ENCODE data around the gene PRSS27. TPM values are rescaled to one million over a fixed set of nuclear protein-coding genes. Genes with fewer than 3 reads are reported as not detected.

PRSS27 gene
- total RNA-seq = 0.57 and 0.74 TPM in 2 replicates

GRCh38 chr16:2720064-2720457 is at the start of gene PRSS27:
PRSS27 (minus strand) TSS chr16:2720224; CDS start chr16:2720160, 64 bp downstream.

GRCh38 chr16:2752035-2752849 is 32.2 kb upstream of the PRSS27 start, which contains the start of gene SRRM2:
SRRM2 (plus strand) TSS chr16:2752638; CDS start chr16:2756365, 3,727 bp downstream.

DNA sequence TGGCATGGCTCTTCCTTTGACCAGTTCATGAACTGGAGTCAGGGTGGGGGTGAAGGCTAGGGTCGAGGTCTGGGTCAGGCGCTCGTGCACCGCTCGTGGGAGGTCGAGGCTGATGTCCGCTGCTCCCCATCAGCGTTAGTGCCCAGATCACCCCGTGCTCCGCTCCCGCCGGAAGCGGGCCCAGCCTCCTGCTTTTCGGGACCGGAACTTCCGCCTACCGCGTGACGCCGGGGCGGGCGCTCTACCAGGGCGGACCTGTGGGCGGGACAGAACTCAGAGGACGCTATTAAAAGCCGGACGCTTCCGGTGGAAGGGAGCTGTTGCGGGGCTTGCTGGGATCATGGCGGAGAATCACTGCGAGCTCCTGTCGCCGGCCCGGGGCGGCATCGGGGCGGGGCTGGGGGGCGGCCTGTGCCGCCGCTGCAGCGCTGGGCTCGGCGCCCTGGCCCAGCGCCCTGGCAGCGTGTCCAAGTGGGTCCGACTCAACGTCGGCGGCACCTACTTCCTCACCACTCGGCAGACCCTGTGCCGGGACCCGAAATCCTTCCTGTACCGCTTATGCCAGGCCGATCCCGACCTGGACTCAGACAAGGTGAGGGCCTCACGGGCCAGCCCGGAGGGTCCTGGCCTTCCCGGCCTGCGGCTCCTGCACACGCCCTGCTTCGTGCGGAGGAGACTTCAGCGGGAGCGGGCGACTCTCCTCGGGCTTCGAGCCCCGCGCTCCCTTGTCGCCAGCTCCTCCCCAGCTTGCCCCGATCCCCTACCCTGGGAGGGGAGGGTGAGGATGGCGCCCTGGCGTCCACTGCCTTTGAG is 37.6 kb downstream of the PRSS27 start, which contains the start of gene KCTD5:
Gene KCTD5, plus strand, starts transcription at position 315 of the 813 bp plus-strand sequence. Its CDS starts 26 bp downstream, at position 341.

Other genes starting within 250 kb of the PRSS27 start
- 0.43 and 0.74 TPM in 2 replicates for gene NTN3, start 248.9 kb downstream of the PRSS27 start, total RNA-seq
- gene TBC1D24, start 245.1 kb downstream of the PRSS27 start, total RNA-seq = 12.8 and 16.8 TPM in 2 replicates
- 5.1 and 6.6 TPM in 2 replicates for gene ATP6V0C, start 206.3 kb downstream of the PRSS27 start, total RNA-seq
- 23.3 and 35.0 TPM in 2 replicates for gene AMDHD2, start 199.9 kb downstream of the PRSS27 start, total RNA-seq
- 0.09 TPM in 1 of 2 replicates, not detected in the other for gene CEMP1, start 188.8 kb downstream of the PRSS27 start, total RNA-seq
- gene PDPK1, start 182.2 kb downstream of the PRSS27 start, total RNA-seq = 11.9 and 13.5 TPM in 2 replicates
- gene KCTD5, start 37.7 kb downstream of the PRSS27 start, total RNA-seq = 16.2 and 18.2 TPM in 2 replicates
- gene SRRM2, start 32.4 kb upstream of the PRSS27 start, total RNA-seq = 29.7 and 50.2 TPM in 2 replicates
- gene ELOB, start 57.1 kb upstream of the PRSS27 start, total RNA-seq = 507 and 710 TPM in 2 replicates
- not detected in 2 replicates for gene PRSS33, start 67.3 kb upstream of the PRSS27 start, total RNA-seq
- gene PRSS41, start 78.2 kb upstream of the PRSS27 start, total RNA-seq = not detected in 2 replicates
- 0.55 TPM in 1 of 2 replicates, not detected in the other for gene PRSS21, start 97.0 kb upstream of the PRSS27 start, total RNA-seq
- 0.18 and 1.3 TPM in 2 replicates for gene ZG16B, start 110.1 kb upstream of the PRSS27 start, total RNA-seq
- not detected in 2 replicates for gene PRSS22, start 137.9 kb upstream of the PRSS27 start, total RNA-seq
- 72.2 and 88.2 TPM in 2 replicates for gene FLYWCH2, start 163.0 kb upstream of the PRSS27 start, total RNA-seq
- 36.4 and 42.5 TPM in 2 replicates for gene FLYWCH1, start 191.7 kb upstream of the PRSS27 start, total RNA-seq
- gene KREMEN2, start 244.1 kb upstream of the PRSS27 start, total RNA-seq = not detected in 2 replicates
- gene PAQR4, start 249.1 kb upstream of the PRSS27 start, total RNA-seq = 0.55 and 0.85 TPM in 2 replicates

All from smooth muscle cell of bladder (primary cell).